K562 (cell line): Measurements from ENCODE around the gene C1orf167. TPM values are rescaled to one million over a fixed set of nuclear protein-coding genes. Genes with fewer than 3 reads are reported as not detected.

Experiments used
- ARNT ChIP-seq, 2 experiments: fragments of 450-650 bp; IDR thresholded peaks; 2 replicates each; pipeline ENCODE4 v1.6.1; 2016; ENCODE audit warnings: mild to moderate bottlenecking in 1 of 2
- DNMT1 ChIP-seq: fragments of 450-650 bp; IDR thresholded peaks from 2 replicates; pipeline ENCODE4 v1.6.1; 2016; ENCODE audit warnings: antibody characterized with exemption, mild to moderate bottlenecking
- HDGF ChIP-seq: fragments of 450-650 bp; IDR thresholded peaks from 2 replicates; pipeline ENCODE4 v1.6.1; 2016
- HNRNPK ChIP-seq: fragments of 200-400 bp; formaldehyde crosslinking; IDR thresholded peaks from one replicate; pipeline ENCODE4 v1.6.1; 2018; ENCODE audit warnings: mild to moderate bottlenecking, low read depth, low read length; ENCODE audit not compliant: poor library complexity, severe bottlenecking
- HSF4 ChIP-seq: fragments of 250-450 bp; sonication (Bioruptor Pico); IDR thresholded peaks from 2 replicates; pipeline ENCODE4 v2.1.2; 2022; ENCODE audit warnings: mild to moderate bottlenecking, moderate library complexity, borderline replicate concordance
- KLF10 ChIP-seq: fragments of 250-450 bp; sonication (Bioruptor Pico); IDR thresholded peaks from 2 replicates; pipeline ENCODE4 v1.6.1; 2021; ENCODE audit warnings: matching md5 sums
- RBFOX2 ChIP-seq: fragments of 200-400 bp; formaldehyde crosslinking; IDR thresholded peaks from 2 replicates; pipeline ENCODE4 v1.6.1; 2017; ENCODE audit warnings: low read depth, mild to moderate bottlenecking, low read length, moderate library complexity
- SRSF1 ChIP-seq: fragments of 200-400 bp; formaldehyde crosslinking; IDR thresholded peaks from 2 replicates; pipeline ENCODE4 v1.6.1; 2017; ENCODE audit warnings: mild to moderate bottlenecking, low read depth, low read length, moderate library complexity
- U2AF1 ChIP-seq: fragments of 200-400 bp; formaldehyde crosslinking; optimal IDR thresholded peaks from 2 replicates; pipeline ENCODE3; 2017; ENCODE audit warnings: mild to moderate bottlenecking, low read depth, low read length, moderate library complexity
- YBX1 ChIP-seq: fragments of 450-650 bp; IDR thresholded peaks from 2 replicates; pipeline ENCODE4 v1.7.1; 2016; ENCODE audit warnings: mild to moderate bottlenecking
- ZEB2 ChIP-seq: fragments of 450-650 bp; IDR thresholded peaks from 2 replicates; pipeline ENCODE4 v1.6.1; 2016
- ZNF121 ChIP-seq: sonication (generic); formaldehyde crosslinking; conservative IDR thresholded peaks from 2 replicates; pipeline ENCODE4 v1.8.0; 2022; ENCODE audit warnings: missing genetic modification reagents
- ZNF717 ChIP-seq: fragments of 250-450 bp; sonication (Bioruptor Pico); IDR thresholded peaks from 2 replicates; pipeline ENCODE4 v1.5.0; 2021
- polyA plus RNA-seq, 8 experiments: library from polyadenylated mRNA; depleted of rRNA in 4 of 8; stranded (reverse) in 5 of 8; unstranded in 3 of 8; fragments of >200 nt; fragmentation: Nextera tagmentation in 2 of 8; fragmentation: Illumina TruSeq in 1 of 8; extraction: Ambion mirVana in 2 of 8; extraction: Trizol in 1 of 8; gene quantifications; 2 replicates each; pipeline versions ENCODE4 v1.2.1 to v1.2.3, GENCODE V29; 2011 to 2014; ENCODE audit warnings: inconsistent platforms in 1 of 8, missing spikeins in 1 of 8
- total RNA-seq, 7 experiments: library from RNA; depleted of rRNA in 6 of 7; stranded (reverse); fragments of >200 nt in 6 of 7; fragmentation: Illumina TruSeq in 2 of 7; extraction: Trizol in 2 of 7; gene quantifications; 2 replicates each; pipeline versions ENCODE4 v1.2.1 to v1.2.3, GENCODE V29; 2011 to 2021; ENCODE audit warnings: low replicate concordance in 1 of 7
- TF ChIP-seq, protein P1 (sequence below): fragments of 450-650 bp; IDR thresholded peaks from 2 replicates; pipeline ENCODE4 v1.6.1; 2017; ENCODE audit warnings: antibody characterized with exemption, mild to moderate bottlenecking
- TF ChIP-seq, protein P2 (sequence below): fragments of 450-650 bp; IDR thresholded peaks from 2 replicates; pipeline ENCODE4 v1.7.1; 2018; ENCODE audit warnings: mild to moderate bottlenecking, low read depth; ENCODE audit not compliant: partially characterized antibody
- TF ChIP-seq, protein P3 (sequence below): IDR thresholded peaks from 2 replicates; pipeline ENCODE4 v1.6.1; 2016; ENCODE audit warnings: missing genetic modification characterization, missing compliant biosample characterization
- TF ChIP-seq, protein P4 (sequence below): fragments of 150-350 bp; conservative IDR thresholded peaks from 2 replicates; pipeline ENCODE4 v1.6.1; 2014; ENCODE audit warnings: low read length

The C1orf167 gene
- total and polyA plus RNA-seq, 9 of the 15 experiments (the other 6 are each of a cell fraction or from before 2014, with no cell fraction given), result 0.22 to 0.86 (median 0.31) TPM; not detected in 2

DNA sequence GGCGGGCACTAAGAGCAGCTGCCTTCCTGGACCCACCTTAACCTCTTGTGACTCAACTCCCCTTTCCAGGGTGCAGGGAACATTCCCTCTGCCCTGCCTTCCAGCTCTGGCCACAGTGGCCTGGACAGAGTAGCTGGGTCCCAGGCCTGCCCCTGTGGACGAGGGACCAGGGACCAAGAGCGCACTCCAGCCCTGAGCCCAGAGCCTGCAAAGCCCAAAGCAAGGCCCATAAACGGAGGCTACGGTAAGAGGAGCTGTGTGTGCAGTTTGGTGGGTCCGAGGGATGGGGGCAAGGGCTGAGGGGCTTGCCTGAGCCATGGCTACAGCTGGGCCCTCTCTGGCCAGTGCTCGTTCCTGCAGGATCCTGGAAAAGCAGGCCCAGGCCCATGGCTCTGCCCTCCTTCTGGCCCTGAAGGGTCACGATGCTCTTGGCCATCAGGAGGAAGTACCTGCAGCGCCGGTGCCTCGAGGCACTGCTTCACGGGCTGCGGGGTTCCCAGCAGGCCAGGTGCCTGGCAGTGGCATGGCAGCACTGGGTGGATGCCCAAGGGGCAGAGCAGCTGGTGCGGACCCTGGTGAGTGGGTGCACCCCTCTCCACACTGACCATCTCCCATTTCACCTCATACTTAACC is 25.9 kb downstream of the C1orf167 start (continued):
- TF ChIP-seq, protein P1, sequence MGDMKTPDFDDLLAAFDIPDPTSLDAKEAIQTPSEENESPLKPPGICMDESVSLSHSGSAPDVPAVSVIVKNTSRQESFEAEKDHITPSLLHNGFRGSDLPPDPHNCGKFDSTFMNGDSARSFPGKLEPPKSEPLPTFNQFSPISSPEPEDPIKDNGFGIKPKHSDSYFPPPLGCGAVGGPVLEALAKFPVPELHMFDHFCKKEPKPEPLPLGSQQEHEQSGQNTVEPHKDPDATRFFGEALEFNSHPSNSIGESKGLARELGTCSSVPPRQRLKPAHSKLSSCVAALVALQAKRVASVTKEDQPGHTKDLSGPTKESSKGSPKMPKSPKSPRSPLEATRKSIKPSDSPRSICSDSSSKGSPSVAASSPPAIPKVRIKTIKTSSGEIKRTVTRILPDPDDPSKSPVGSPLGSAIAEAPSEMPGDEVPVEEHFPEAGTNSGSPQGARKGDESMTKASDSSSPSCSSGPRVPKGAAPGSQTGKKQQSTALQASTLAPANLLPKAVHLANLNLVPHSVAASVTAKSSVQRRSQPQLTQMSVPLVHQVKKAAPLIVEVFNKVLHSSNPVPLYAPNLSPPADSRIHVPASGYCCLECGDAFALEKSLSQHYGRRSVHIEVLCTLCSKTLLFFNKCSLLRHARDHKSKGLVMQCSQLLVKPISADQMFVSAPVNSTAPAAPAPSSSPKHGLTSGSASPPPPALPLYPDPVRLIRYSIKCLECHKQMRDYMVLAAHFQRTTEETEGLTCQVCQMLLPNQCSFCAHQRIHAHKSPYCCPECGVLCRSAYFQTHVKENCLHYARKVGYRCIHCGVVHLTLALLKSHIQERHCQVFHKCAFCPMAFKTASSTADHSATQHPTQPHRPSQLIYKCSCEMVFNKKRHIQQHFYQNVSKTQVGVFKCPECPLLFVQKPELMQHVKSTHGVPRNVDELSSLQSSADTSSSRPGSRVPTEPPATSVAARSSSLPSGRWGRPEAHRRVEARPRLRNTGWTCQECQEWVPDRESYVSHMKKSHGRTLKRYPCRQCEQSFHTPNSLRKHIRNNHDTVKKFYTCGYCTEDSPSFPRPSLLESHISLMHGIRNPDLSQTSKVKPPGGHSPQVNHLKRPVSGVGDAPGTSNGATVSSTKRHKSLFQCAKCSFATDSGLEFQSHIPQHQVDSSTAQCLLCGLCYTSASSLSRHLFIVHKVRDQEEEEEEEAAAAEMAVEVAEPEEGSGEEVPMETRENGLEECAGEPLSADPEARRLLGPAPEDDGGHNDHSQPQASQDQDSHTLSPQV, result no peak; the same call in 1 of the 2 replicates
- TF ChIP-seq SRSF1, result no peak
- TF ChIP-seq ZEB2, result no peak
- TF ChIP-seq HNRNPK, result no peak
- TF ChIP-seq, protein P2, sequence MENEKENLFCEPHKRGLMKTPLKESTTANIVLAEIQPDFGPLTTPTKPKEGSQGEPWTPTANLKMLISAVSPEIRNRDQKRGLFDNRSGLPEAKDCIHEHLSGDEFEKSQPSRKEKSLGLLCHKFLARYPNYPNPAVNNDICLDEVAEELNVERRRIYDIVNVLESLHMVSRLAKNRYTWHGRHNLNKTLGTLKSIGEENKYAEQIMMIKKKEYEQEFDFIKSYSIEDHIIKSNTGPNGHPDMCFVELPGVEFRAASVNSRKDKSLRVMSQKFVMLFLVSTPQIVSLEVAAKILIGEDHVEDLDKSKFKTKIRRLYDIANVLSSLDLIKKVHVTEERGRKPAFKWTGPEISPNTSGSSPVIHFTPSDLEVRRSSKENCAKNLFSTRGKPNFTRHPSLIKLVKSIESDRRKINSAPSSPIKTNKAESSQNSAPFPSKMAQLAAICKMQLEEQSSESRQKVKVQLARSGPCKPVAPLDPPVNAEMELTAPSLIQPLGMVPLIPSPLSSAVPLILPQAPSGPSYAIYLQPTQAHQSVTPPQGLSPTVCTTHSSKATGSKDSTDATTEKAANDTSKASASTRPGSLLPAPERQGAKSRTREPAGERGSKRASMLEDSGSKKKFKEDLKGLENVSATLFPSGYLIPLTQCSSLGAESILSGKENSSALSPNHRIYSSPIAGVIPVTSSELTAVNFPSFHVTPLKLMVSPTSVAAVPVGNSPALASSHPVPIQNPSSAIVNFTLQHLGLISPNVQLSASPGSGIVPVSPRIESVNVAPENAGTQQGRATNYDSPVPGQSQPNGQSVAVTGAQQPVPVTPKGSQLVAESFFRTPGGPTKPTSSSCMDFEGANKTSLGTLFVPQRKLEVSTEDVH, result peak; percentile 16
- TF ChIP-seq HSF4 (CRISPR knock-in tag), result no peak
- TF ChIP-seq ARNT (IDR thresholded peaks at IDR 0.05), result no peak
- TF ChIP-seq, protein P3, sequence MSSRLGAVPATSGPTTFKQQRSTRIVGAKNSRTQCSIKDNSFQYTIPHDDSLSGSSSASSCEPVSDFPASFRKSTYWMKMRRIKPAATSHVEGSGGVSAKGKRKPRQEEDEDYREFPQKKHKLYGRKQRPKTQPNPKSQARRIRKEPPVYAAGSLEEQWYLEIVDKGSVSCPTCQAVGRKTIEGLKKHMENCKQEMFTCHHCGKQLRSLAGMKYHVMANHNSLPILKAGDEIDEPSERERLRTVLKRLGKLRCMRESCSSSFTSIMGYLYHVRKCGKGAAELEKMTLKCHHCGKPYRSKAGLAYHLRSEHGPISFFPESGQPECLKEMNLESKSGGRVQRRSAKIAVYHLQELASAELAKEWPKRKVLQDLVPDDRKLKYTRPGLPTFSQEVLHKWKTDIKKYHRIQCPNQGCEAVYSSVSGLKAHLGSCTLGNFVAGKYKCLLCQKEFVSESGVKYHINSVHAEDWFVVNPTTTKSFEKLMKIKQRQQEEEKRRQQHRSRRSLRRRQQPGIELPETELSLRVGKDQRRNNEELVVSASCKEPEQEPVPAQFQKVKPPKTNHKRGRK (tag), result no peak
- TF ChIP-seq U2AF1, result no peak
- no peak for TF ChIP-seq YBX1
- peak; percentile 66 for TF ChIP-seq RBFOX2
- peak; percentile 49; the same call in 1 of the 2 replicates for TF ChIP-seq HDGF
- TF ChIP-seq DNMT1, result no peak
- TF ChIP-seq, protein P4, sequence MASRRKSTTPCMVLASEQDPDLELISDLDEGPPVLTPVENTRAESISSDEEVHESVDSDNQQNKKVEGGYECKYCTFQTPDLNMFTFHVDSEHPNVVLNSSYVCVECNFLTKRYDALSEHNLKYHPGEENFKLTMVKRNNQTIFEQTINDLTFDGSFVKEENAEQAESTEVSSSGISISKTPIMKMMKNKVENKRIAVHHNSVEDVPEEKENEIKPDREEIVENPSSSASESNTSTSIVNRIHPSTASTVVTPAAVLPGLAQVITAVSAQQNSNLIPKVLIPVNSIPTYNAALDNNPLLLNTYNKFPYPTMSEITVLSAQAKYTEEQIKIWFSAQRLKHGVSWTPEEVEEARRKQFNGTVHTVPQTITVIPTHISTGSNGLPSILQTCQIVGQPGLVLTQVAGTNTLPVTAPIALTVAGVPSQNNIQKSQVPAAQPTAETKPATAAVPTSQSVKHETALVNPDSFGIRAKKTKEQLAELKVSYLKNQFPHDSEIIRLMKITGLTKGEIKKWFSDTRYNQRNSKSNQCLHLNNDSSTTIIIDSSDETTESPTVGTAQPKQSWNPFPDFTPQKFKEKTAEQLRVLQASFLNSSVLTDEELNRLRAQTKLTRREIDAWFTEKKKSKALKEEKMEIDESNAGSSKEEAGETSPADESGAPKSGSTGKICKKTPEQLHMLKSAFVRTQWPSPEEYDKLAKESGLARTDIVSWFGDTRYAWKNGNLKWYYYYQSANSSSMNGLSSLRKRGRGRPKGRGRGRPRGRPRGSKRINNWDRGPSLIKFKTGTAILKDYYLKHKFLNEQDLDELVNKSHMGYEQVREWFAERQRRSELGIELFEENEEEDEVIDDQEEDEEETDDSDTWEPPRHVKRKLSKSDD, result no peak
- TF ChIP-seq ZNF717 (CRISPR knock-in tag), result 0 out of 2 replicates have a peak, but pooled peaks have one; percentile 30
- TF ChIP-seq KLF10 (CRISPR knock-in tag), result 0 out of 2 replicates have a peak, but pooled peaks have one; percentile 7
- TF ChIP-seq ZNF121 (CRISPR knock-in tag), result peak; percentile 69; the same call in 1 of the 2 replicates
